Activated T-helper 17 cell treated with anti-CD3 and anti-CD28 coated beads, Interleukin-2, amount 50 U/mL, for 72 hours (primary cell): ENCODE data around the gene AIFM1. TPM values are rescaled to one million over a fixed set of nuclear protein-coding genes. Genes with fewer than 3 reads are reported as not detected.

Source experiments
- ATAC-seq: fragments of 150-1000 bp; cut with Tn5 transposase; replicated peaks from 2 replicates; pipeline ENCODE4 v1.10.0; 2021; ENCODE audit warnings: mild to moderate bottlenecking, moderate library complexity
- H3K27ac Mint-ChIP-seq: one replicate; pipeline ENCODE4 v1.8.0; 2022; ENCODE audit warnings: mixed read lengths
- H3K27me3 Mint-ChIP-seq: one replicate; pipeline ENCODE4 v1.8.0; 2022; ENCODE audit warnings: mixed read lengths
- H3K36me3 Mint-ChIP-seq: one replicate; pipeline ENCODE4 v1.8.0; 2022; ENCODE audit warnings: low read depth, mild to moderate bottlenecking, mixed read lengths
- H3K4me1 Mint-ChIP-seq: one replicate; pipeline ENCODE4 v1.8.0; 2022; ENCODE audit warnings: mixed read lengths
- H3K4me3 Mint-ChIP-seq: one replicate; pipeline ENCODE4 v1.8.0; 2022; ENCODE audit warnings: mild to moderate bottlenecking, mixed read lengths
- H3K9me3 Mint-ChIP-seq: one replicate; pipeline ENCODE4 v1.8.0; 2022; ENCODE audit warnings: mixed read lengths
- total RNA-seq, 2 donors: library from RNA; stranded (reverse); gene quantifications; one replicate each; pipeline ENCODE4 v1.2.3, GENCODE V29; 2022

The AIFM1 gene
- total RNA-seq, 2 donors from 2014 or later = 25.4 to 67.3 TPM

GRCh38 chrX:130158311-130158710 is 7.3 kb downstream of the AIFM1 start:
- peaks cover 5% of the 10 kb centered on the region for H3K4me1 Mint-ChIP-seq
- no peak overlapping the region for H3K4me3 Mint-ChIP-seq
- H3K27ac Mint-ChIP-seq = no peak overlapping the region
- no peak for ATAC-seq
- no peaks in the 10 kb centered on the region for H3K27me3 Mint-ChIP-seq
- H3K9me3 Mint-ChIP-seq = no peaks in the 10 kb centered on the region
- H3K36me3 Mint-ChIP-seq = peaks cover 43% of the 10 kb centered on the region

- H3K27me3 Mint-ChIP-seq = no peaks in the 10 kb centered on the region
- H3K36me3 Mint-ChIP-seq = peaks cover 34% of the 10 kb centered on the region
- no peak for ATAC-seq
- H3K4me3 Mint-ChIP-seq = no peak overlapping the region
- no peak overlapping the region for H3K27ac Mint-ChIP-seq
- H3K4me1 Mint-ChIP-seq = peaks cover 5% of the 10 kb centered on the region
- H3K9me3 Mint-ChIP-seq = no peaks in the 10 kb centered on the region
Measured at GRCh38 chrX:130155564-130155963, 10.1 kb downstream of the AIFM1 start.

GRCh38 chrX:130147631-130148030 is 18.0 kb downstream of the AIFM1 start:
- H3K4me1 Mint-ChIP-seq = peaks cover 5% of the 10 kb centered on the region
- no peak for ATAC-seq
- H3K9me3 Mint-ChIP-seq = no peaks in the 10 kb centered on the region
- H3K36me3 Mint-ChIP-seq = peaks cover 69% of the 10 kb centered on the region
- no peak overlapping the region for H3K4me3 Mint-ChIP-seq
- no peaks in the 10 kb centered on the region for H3K27me3 Mint-ChIP-seq
- no peak overlapping the region for H3K27ac Mint-ChIP-seq

GRCh38 chrX:130145123-130145522 is 20.5 kb downstream of the AIFM1 start:
- Mint-ChIP-seq H3K36me3 (peaks cover 92% of the 10 kb centered on the region), H3K4me3 (no peak overlapping the region)

GRCh38 chrX:130144509-130144908 is 21.1 kb downstream of the AIFM1 start:
- no peak overlapping the region for H3K4me3 Mint-ChIP-seq
- peaks cover 92% of the 10 kb centered on the region for H3K36me3 Mint-ChIP-seq
- no peaks in the 10 kb centered on the region for H3K27me3 Mint-ChIP-seq
- no peak for ATAC-seq
- peaks cover 5% of the 10 kb centered on the region for H3K4me1 Mint-ChIP-seq
- no peak overlapping the region for H3K27ac Mint-ChIP-seq
- H3K9me3 Mint-ChIP-seq = no peaks in the 10 kb centered on the region

More at GRCh38 chrX:130145123-130145522, 20.5 kb downstream of the AIFM1 start:
- no peak for ATAC-seq
- Mint-ChIP-seq H3K27me3 (no peaks in the 10 kb centered on the region), H3K4me1 (peaks cover 5% of the 10 kb centered on the region), H3K9me3 (no peaks in the 10 kb centered on the region), H3K27ac (no peak overlapping the region)

GRCh38 chrX:130139474-130140201 is 26.0 kb downstream of the AIFM1 start:
- ATAC-seq = no peak
- Mint-ChIP-seq H3K4me3 (no peak overlapping the region), H3K27ac (no peak overlapping the region), H3K27me3 (no peaks in the 10 kb centered on the region), H3K9me3 (no peaks in the 10 kb centered on the region), H3K36me3 (peaks cover 90% of the 10 kb centered on the region), H3K4me1 (peaks cover 5% of the 10 kb centered on the region)

- H3K4me3 Mint-ChIP-seq = no peak overlapping the region
- peaks cover 88% of the 10 kb centered on the region for H3K36me3 Mint-ChIP-seq
- no peaks in the 10 kb centered on the region for H3K27me3 Mint-ChIP-seq
- no peaks in the 10 kb centered on the region for H3K4me1 Mint-ChIP-seq
- ATAC-seq = no peak
- no peak overlapping the region for H3K27ac Mint-ChIP-seq
- H3K9me3 Mint-ChIP-seq = no peaks in the 10 kb centered on the region
Measured at GRCh38 chrX:130136961-130137360, 28.7 kb downstream of the AIFM1 start.

- peaks cover 90% of the 10 kb centered on the region for H3K36me3 Mint-ChIP-seq
- H3K9me3 Mint-ChIP-seq = no peaks in the 10 kb centered on the region
- no peak overlapping the region for H3K27ac Mint-ChIP-seq
- H3K4me1 Mint-ChIP-seq = no peaks in the 10 kb centered on the region
- H3K27me3 Mint-ChIP-seq = no peaks in the 10 kb centered on the region
- ATAC-seq = no peak
- H3K4me3 Mint-ChIP-seq = no peak overlapping the region
Measured at GRCh38 chrX:130136496-130136895, 29.1 kb downstream of the AIFM1 start.

- Mint-ChIP-seq H3K27ac (no peak overlapping the region), H3K9me3 (no peaks in the 10 kb centered on the region), H3K27me3 (no peaks in the 10 kb centered on the region), H3K4me1 (no peaks in the 10 kb centered on the region), H3K4me3 (no peak overlapping the region), H3K36me3 (peaks cover 77% of the 10 kb centered on the region)
- ATAC-seq = no peak
Measured at GRCh38 chrX:130130990-130131389, 34.7 kb downstream of the AIFM1 start.

- Mint-ChIP-seq H3K36me3 (peaks cover 30% of the 10 kb centered on the region), H3K9me3 (no peaks in the 10 kb centered on the region), H3K4me3 (no peak overlapping the region), H3K27ac (no peak overlapping the region), H3K27me3 (no peaks in the 10 kb centered on the region), H3K4me1 (no peaks in the 10 kb centered on the region)
- ATAC-seq = no peak
Measured at GRCh38 chrX:130125091-130125874, 40.4 kb downstream of the AIFM1 start.

- no peaks in the 10 kb centered on the region for H3K4me1 Mint-ChIP-seq
- H3K36me3 Mint-ChIP-seq = peaks cover 23% of the 10 kb centered on the region
- no peaks in the 10 kb centered on the region for H3K27me3 Mint-ChIP-seq
- H3K9me3 Mint-ChIP-seq = no peaks in the 10 kb centered on the region
- no peak for ATAC-seq
- no peak overlapping the region for H3K4me3 Mint-ChIP-seq
- H3K27ac Mint-ChIP-seq = no peak overlapping the region
Measured at GRCh38 chrX:130124577-130124976, 41.1 kb downstream of the AIFM1 start.

GRCh38 chrX:130121505-130121800 is 44.2 kb downstream of the AIFM1 start:
- Mint-ChIP-seq H3K27me3 (no peaks in the 10 kb centered on the region), H3K4me1 (peaks cover 11% of the 10 kb centered on the region), H3K36me3 (peaks cover 2% of the 10 kb centered on the region), H3K27ac (peak overlapping the region; percentile 69), H3K9me3 (no peaks in the 10 kb centered on the region), H3K4me3 (peak overlapping the region; percentile 64)
- ATAC-seq = no peak

- Mint-ChIP-seq H3K9me3 (no peaks in the 10 kb centered on the region), H3K27me3 (no peaks in the 10 kb centered on the region), H3K4me3 (peak overlapping the region; percentile 64)
Measured at GRCh38 chrX:130120746-130121504, 44.7 kb downstream of the AIFM1 start.

GRCh38 chrX:130120321-130120731 is 45.3 kb downstream of the AIFM1 start:
- peaks cover 12% of the 10 kb centered on the region for H3K4me1 Mint-ChIP-seq
- H3K9me3 Mint-ChIP-seq = no peaks in the 10 kb centered on the region
- H3K36me3 Mint-ChIP-seq = no peaks in the 10 kb centered on the region
- H3K4me3 Mint-ChIP-seq = peak overlapping the region; percentile 64
- H3K27ac Mint-ChIP-seq = no peak overlapping the region
- ATAC-seq = peak; percentile 13
- no peaks in the 10 kb centered on the region for H3K27me3 Mint-ChIP-seq

More at GRCh38 chrX:130120746-130121504, 44.7 kb downstream of the AIFM1 start:
- Mint-ChIP-seq H3K27ac (peak overlapping the region; percentile 69), H3K36me3 (no peaks in the 10 kb centered on the region), H3K4me1 (peaks cover 11% of the 10 kb centered on the region)
- ATAC-seq = peak; percentile 92
